Measurements from ENCODE around the gene PDHX.

DNA sequence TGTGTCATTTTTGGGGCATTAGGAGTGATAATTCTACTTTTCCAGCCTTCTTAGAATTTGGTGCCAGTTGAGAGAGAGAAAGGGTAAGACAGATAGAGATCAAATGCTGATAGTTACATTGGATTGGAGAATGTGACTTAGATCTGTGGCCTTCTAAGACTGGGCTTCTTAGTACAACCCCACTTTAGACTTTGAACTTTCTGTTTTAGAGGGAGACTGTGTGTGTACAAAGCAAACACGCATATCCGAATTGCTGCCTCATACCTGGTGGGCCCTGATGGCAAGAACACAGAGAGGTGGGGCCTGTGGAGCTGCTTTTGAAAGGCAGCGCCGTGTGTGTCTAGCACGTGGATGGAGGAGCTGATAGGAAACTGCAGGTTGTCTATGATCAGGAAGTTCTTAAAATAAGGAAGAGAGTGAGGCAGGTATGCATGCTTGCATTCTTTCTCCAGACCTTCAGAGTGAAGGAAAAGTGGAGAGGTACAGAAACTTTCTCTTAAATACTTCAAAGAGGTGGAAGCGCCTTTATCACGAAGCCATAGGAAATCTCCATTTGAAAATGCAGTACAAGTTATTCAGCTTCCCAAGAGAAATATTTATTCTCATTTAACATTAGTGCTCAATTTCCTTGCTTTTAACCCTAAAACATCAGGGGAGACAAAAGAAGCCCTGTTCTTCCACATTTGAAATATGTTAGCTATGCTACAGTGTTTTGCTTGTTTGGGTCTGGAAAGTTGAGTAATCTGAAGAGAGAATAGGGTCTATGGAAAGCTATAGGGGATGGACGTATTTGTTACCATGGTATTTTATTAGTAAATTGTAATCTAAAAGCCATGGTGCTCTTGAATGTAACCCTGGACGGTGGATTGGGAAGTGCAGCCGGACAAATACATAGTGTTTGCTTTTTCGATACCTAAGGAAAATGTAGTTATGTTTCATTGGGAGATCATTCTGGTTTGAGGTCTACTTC lies 13.7 kb downstream of the PDHX start:
- TF ChIP-seq, protein P1, sequence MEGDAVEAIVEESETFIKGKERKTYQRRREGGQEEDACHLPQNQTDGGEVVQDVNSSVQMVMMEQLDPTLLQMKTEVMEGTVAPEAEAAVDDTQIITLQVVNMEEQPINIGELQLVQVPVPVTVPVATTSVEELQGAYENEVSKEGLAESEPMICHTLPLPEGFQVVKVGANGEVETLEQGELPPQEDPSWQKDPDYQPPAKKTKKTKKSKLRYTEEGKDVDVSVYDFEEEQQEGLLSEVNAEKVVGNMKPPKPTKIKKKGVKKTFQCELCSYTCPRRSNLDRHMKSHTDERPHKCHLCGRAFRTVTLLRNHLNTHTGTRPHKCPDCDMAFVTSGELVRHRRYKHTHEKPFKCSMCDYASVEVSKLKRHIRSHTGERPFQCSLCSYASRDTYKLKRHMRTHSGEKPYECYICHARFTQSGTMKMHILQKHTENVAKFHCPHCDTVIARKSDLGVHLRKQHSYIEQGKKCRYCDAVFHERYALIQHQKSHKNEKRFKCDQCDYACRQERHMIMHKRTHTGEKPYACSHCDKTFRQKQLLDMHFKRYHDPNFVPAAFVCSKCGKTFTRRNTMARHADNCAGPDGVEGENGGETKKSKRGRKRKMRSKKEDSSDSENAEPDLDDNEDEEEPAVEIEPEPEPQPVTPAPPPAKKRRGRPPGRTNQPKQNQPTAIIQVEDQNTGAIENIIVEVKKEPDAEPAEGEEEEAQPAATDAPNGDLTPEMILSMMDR (IDR thresholded peaks at IDR 0.05) = no peak
- TF ChIP-seq POLR2A (IDR thresholded peaks at IDR 0.05) = no peak
